SK-N-MC (cell line): ENCODE results near the gene DDX31.

Experiments used
- EZH2 ChIP-seq: fragments of 200-600 bp; sonication (generic); IDR thresholded peaks from one replicate; pipeline ENCODE4 v1.6.1; 2017; ENCODE audit warnings: antibody characterized with exemption
- FOXP2 ChIP-seq: optimal IDR thresholded peaks from 2 replicates; pipeline ENCODE3; 2011; ENCODE audit warnings: mild to moderate bottlenecking, moderate library complexity; ENCODE audit not compliant: insufficient read depth; ENCODE audit errors: extremely low read length, control extremely low read depth
- POLR2AphosphoS5 ChIP-seq: IDR thresholded peaks from 2 replicates; pipeline ENCODE4 v1.6.1; 2012; ENCODE audit warnings: mild to moderate bottlenecking, low read depth, low read length, borderline replicate concordance

GRCh38 chr9:132575005-132575609 is 94.7 kb downstream of the DDX31 start:
- TF ChIP-seq POLR2AphosphoS5 (no peak), EZH2 (no peak), FOXP2 (no peak)
